GM23248 (cell line): ENCODE data around the gene IGFN1. TPM values are rescaled to one million over a fixed set of nuclear protein-coding genes. Genes with fewer than 3 reads are reported as not detected.
A peak's percentile ranks its signal among the peaks of the same experiment; 100 is the strongest.

ENCODE experiments used
- DNase-seq: peaks from one replicate; pipeline ENCODE4 v3.0.0-alpha.2; 2015
- H2AFZ ChIP-seq: fragments of 200-600 bp; sonication (generic); 2 replicates; pipeline ENCODE4 v1.6.1; 2016; ENCODE audit warnings: antibody characterized with exemption
- H3F3A ChIP-seq: fragments of 200-600 bp; sonication (generic); 2 replicates; pipeline ENCODE4 v1.6.1; 2016; ENCODE audit warnings: mild to moderate bottlenecking, antibody characterized with exemption, mixed run types; ENCODE audit not compliant: insufficient read depth
- H3K27ac ChIP-seq: fragments of 200-600 bp; sonication (generic); 2 replicates; pipeline ENCODE4 v1.5.1; 2016; ENCODE audit warnings: mild to moderate bottlenecking
- H3K27me3 ChIP-seq: fragments of 200-600 bp; sonication (generic); replicated peaks from 2 replicates; pipeline ENCODE4 v1.6.1; 2016; ENCODE audit warnings: mild to moderate bottlenecking; ENCODE audit not compliant: insufficient read depth
- H3K36me3 ChIP-seq: fragments of 200-600 bp; sonication (generic); 2 replicates; pipeline ENCODE4 v1.6.1; 2016; ENCODE audit warnings: low read depth, mild to moderate bottlenecking
- H3K4me1 ChIP-seq: fragments of 200-600 bp; sonication (generic); 2 replicates; pipeline ENCODE4 v1.6.1; 2016; ENCODE audit warnings: mild to moderate bottlenecking; ENCODE audit not compliant: insufficient read depth
- H3K4me2 ChIP-seq: fragments of 200-600 bp; sonication (generic); one replicate; pipeline ENCODE4 v1.6.1; 2016; ENCODE audit warnings: mild to moderate bottlenecking; ENCODE audit not compliant: unreplicated experiment
- H3K4me3 ChIP-seq: fragments of 200-600 bp; sonication (generic); 2 replicates; pipeline ENCODE4 v1.5.1; 2016; ENCODE audit warnings: mild to moderate bottlenecking
- H3K79me2 ChIP-seq: fragments of 200-600 bp; sonication (generic); 2 replicates; pipeline ENCODE4 v1.6.1; 2016; ENCODE audit warnings: mild to moderate bottlenecking; ENCODE audit not compliant: insufficient read depth
- H3K9ac ChIP-seq: fragments of 200-600 bp; sonication (generic); 2 replicates; pipeline ENCODE4 v1.6.1; 2016; ENCODE audit warnings: mild to moderate bottlenecking
- H3K9me2 ChIP-seq: fragments of 200-600 bp; sonication (generic); 2 replicates; pipeline ENCODE4 v1.6.1; 2016; ENCODE audit warnings: mixed run types, mild to moderate bottlenecking, moderate library complexity; ENCODE audit not compliant: insufficient read depth
- H3K9me3 ChIP-seq: fragments of 200-600 bp; sonication (generic); one replicate; pipeline ENCODE4 v1.6.1; 2017; ENCODE audit warnings: low read depth
- H4K20me1 ChIP-seq: fragments of 200-600 bp; sonication (generic); 2 replicates; pipeline ENCODE4 v1.6.0; 2016; ENCODE audit not compliant: insufficient read depth
- EZH2 ChIP-seq: fragments of 200-600 bp; sonication (generic); IDR thresholded peaks from 2 replicates; pipeline ENCODE4 v1.6.1; 2018; ENCODE audit warnings: antibody characterized with exemption, mild to moderate bottlenecking; ENCODE audit not compliant: insufficient read depth, poor library complexity, severe bottlenecking
- EZH2phosphoT487 ChIP-seq: fragments of 200-600 bp; sonication (generic); IDR thresholded peaks from 2 replicates; pipeline ENCODE4 v1.6.1; 2018; ENCODE audit warnings: antibody characterized with exemption, moderate library complexity, mild to moderate bottlenecking, low read depth; ENCODE audit not compliant: insufficient read depth
- WGBS, 2 experiments: methylation state at CpG; one replicate each; pipeline ENCODE4 v1.1.6; 2015 to 2017; ENCODE audit warnings: low lambda C conversion rate in 2 of 2, low coverage in 1 of 2; ENCODE audit errors: missing lambda C conversion rate in 2 of 2; 5-methylcytosine and 5-hydroxymethylcytosine counted together
- in situ Hi-C: fragments of 300-500 bp; cut with MboI; formaldehyde crosslinking; loops from 2 replicates; pipeline ENCODE4 v1.15.0; 2020
- polyA plus RNA-seq: library from polyadenylated mRNA; unstranded; fragments of >200 nt; fragmentation: Nextera tagmentation; extraction: Ambion mirVana; gene quantifications from 2 replicates; pipeline ENCODE4 v1.2.1, GENCODE V29; 2016
- total RNA-seq: library from RNA; depleted of rRNA; stranded (reverse); fragments of >200 nt; shearing (Covaris generic); gene quantifications from 2 replicates; pipeline ENCODE4 v1.2.3, GENCODE V29; 2014

Gene IGFN1
- total and polyA plus RNA-seq, 2 experiments from 2014 or later: not detected

GRCh38 chr1:201268604-201269151, 78.1 kb downstream of the IGFN1 start:
- peaks cover 32% of the 10 kb centered on the region for H3F3A ChIP-seq
- peak; percentile 92 for DNase-seq
- H4K20me1 ChIP-seq: no peaks in the 10 kb centered on the region
- H2AFZ ChIP-seq: 0 out of 2 replicates have a peak overlapping the region, but pooled peaks have one; percentile 22
- no peaks in the 10 kb centered on the region for H3K27me3 ChIP-seq
- peak overlapping the region; percentile 63 for H3K4me2 ChIP-seq
- no peaks in the 10 kb centered on the region for H3K36me3 ChIP-seq
- TF ChIP-seq EZH2 (no peak), EZH2phosphoT487 (no peak)
- H3K9me3 ChIP-seq: no peaks in the 10 kb centered on the region
- no peaks in the 10 kb centered on the region for H3K9me2 ChIP-seq
- 14 to 15% methylated on average over 12 of the region's 12 CpGs for WGBS, 2 experiments
- H3K4me3 ChIP-seq: no peak overlapping the region
- in situ Hi-C loops: no loop called here
- peak overlapping the region; percentile 84 for H3K27ac ChIP-seq
- no peaks in the 10 kb centered on the region for H3K79me2 ChIP-seq
- H3K9ac ChIP-seq: peak overlapping the region; percentile 48
- peaks cover 39% of the 10 kb centered on the region for H3K4me1 ChIP-seq

- no peaks in the 10 kb centered on the region for H4K20me1 ChIP-seq
- H3K27ac ChIP-seq: no peak overlapping the region; the same call in 1 of the 2 replicates
- DNase-seq: no peak
- no peaks in the 10 kb centered on the region for H3K36me3 ChIP-seq
- H3K9me2 ChIP-seq: no peaks in the 10 kb centered on the region
- no peaks in the 10 kb centered on the region for H3K9me3 ChIP-seq
- TF ChIP-seq EZH2 (no peak), EZH2phosphoT487 (no peak)
- H3K4me3 ChIP-seq: no peak overlapping the region
- H3K79me2 ChIP-seq: no peaks in the 10 kb centered on the region
- H3F3A ChIP-seq: peaks cover 32% of the 10 kb centered on the region
- peaks cover 39% of the 10 kb centered on the region for H3K4me1 ChIP-seq
- WGBS, 2 experiments: 95 to 96% methylated on average over 7 of the region's 7 CpGs
- in situ Hi-C loops: no loop called here
- H3K27me3 ChIP-seq: no peaks in the 10 kb centered on the region
- H2AFZ ChIP-seq: no peak overlapping the region
- H3K4me2 ChIP-seq: no peak overlapping the region
- no peak overlapping the region for H3K9ac ChIP-seq
Observed at GRCh38 chr1:201269281-201269680, 78.7 kb downstream of the IGFN1 start.

DNA sequence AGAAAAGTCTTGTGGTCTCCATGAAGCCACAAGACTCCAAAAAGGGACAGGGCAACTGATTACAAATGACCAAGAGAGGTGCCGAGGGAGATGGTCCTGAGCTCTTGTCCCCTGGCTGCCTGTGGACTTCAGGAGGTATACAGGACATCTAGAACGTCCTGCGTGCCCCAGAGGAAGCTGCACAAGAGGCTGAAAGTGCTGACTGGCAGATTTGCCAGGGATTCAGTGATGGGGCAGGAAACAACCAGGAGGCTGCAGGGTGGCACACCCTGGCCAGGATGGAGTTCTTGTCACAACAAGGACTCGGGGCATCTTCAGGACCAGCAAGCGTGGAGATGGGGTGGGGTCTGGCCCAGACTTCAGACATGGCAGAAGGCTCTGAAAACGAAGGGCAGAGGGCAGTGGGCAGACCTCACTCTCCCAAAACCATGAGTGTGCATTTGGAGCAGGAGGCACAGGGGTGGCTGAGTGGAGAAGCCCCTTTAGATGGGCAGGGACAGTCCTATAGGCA, 79.3 kb downstream of the IGFN1 start:
- no peak overlapping the region for H3K27ac ChIP-seq
- no peak for TF ChIP-seq EZH2
- TF ChIP-seq EZH2phosphoT487: no peak
- no peaks in the 10 kb centered on the region for H3K9me2 ChIP-seq
- no peak overlapping the region for H3K4me3 ChIP-seq
- H3K9me3 ChIP-seq: no peaks in the 10 kb centered on the region
- no peaks in the 10 kb centered on the region for H3K36me3 ChIP-seq
- H3K27me3 ChIP-seq: no peaks in the 10 kb centered on the region
- H3K9ac ChIP-seq: no peak overlapping the region
- H3K79me2 ChIP-seq: no peaks in the 10 kb centered on the region
- in situ Hi-C loops: no loop called here
- H2AFZ ChIP-seq: no peak overlapping the region
- H3K4me2 ChIP-seq: no peak overlapping the region
- H3K4me1 ChIP-seq: peaks cover 42% of the 10 kb centered on the region
- no peaks in the 10 kb centered on the region for H4K20me1 ChIP-seq
- DNase-seq: no peak
- 95 to 98% methylated on average over 6 of the region's 6 CpGs for WGBS, 2 experiments
- H3F3A ChIP-seq: peaks cover 38% of the 10 kb centered on the region

GRCh38 chr1:201270616-201271390, 80.2 kb downstream of the IGFN1 start:
- H4K20me1 ChIP-seq: no peaks in the 10 kb centered on the region
- no peak overlapping the region for H3K4me3 ChIP-seq
- 83 to 90% methylated on average over 6 of the region's 6 CpGs for WGBS, 2 experiments
- no peaks in the 10 kb centered on the region for H3K36me3 ChIP-seq
- peaks cover 34% of the 10 kb centered on the region for H3F3A ChIP-seq
- TF ChIP-seq EZH2: no peak
- TF ChIP-seq EZH2phosphoT487: no peak
- H3K4me2 ChIP-seq: no peak overlapping the region
- H3K9ac ChIP-seq: no peak overlapping the region
- H3K79me2 ChIP-seq: no peaks in the 10 kb centered on the region
- H3K27me3 ChIP-seq: no peaks in the 10 kb centered on the region
- DNase-seq: no peak
- H3K9me3 ChIP-seq: no peaks in the 10 kb centered on the region
- peaks cover 43% of the 10 kb centered on the region for H3K4me1 ChIP-seq
- H3K27ac ChIP-seq: no peak overlapping the region
- in situ Hi-C loops: no loop called here
- H2AFZ ChIP-seq: no peak overlapping the region
- H3K9me2 ChIP-seq: no peaks in the 10 kb centered on the region
